ENCODE measurements around the gene RNF128. TPM values are rescaled to one million over a fixed set of nuclear protein-coding genes. Genes with fewer than 3 reads are reported as not detected.

Gene RNF128
- total and polyA plus RNA-seq, 2 donors (not counting 3 experiments of a cell fraction or from before 2014, with no cell fraction given) = not detected

DNA sequence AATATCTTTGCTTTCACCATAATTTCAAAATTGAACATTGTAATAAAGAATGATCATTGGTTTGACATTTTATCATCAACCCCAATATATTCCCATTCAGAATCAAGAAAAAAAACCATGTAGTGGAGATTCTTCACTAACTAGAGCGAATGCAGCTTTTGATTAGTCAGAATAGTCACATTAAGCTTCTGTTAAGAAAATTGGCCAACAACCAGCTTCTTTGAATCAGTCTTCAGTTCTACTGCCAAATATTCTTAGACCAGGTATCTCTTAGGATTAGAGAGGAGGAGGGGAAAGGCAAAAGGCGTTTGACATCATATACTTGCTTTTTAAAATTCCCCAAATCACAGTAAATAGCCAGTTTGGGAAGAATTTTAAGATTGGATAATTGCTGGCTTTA is 53.8 kb downstream of the RNF128 start:
- Histone ChIP-seq H3K4me2 (ENCODE audit: insufficient read depth, low read length) (no peak overlapping the region), H3K27me3 (ENCODE audit: control insufficient read depth in 2 of 2, insufficient read depth in 2 of 2, low read length in 2 of 2) (no peaks in the 10 kb centered on the region), H4K20me1 (replicated peaks; ENCODE audit: control insufficient read depth, extremely low read depth, insufficient read depth, low read length) (no peaks in the 10 kb centered on the region), H3K9ac (replicated peaks; ENCODE audit: extremely low read depth, insufficient read depth, low read length) (no peak overlapping the region), H3K36me3 (ENCODE audit: control insufficient read depth in 2 of 2, extremely low read depth in 1 of 2, insufficient read depth in 2 of 2, low read length in 2 of 2) (no peaks in the 10 kb centered on the region), H3K9me3 (replicated peaks; ENCODE audit: control insufficient read depth, insufficient read depth, low read length) (no peaks in the 10 kb centered on the region), H3K79me2 (ENCODE audit: control insufficient read depth, insufficient read depth, low read length) (no peaks in the 10 kb centered on the region), H3K4me1 (ENCODE audit: control insufficient read depth, extremely low read depth, insufficient read depth, low read length) (no peaks in the 10 kb centered on the region), H3K4me3 (replicated peaks in 1 of 3; ENCODE audit: insufficient read depth in 1 of 3, low read depth in 1 of 3, low read length in 3 of 3) (no peak overlapping the region), H2AFZ (ENCODE audit: low read depth, low read length) (no peak overlapping the region), H3K9me1 (replicated peaks; ENCODE audit: control insufficient read depth, extremely low read depth, insufficient read depth, low read length) (no peaks in the 10 kb centered on the region), H3K27ac (ENCODE audit: insufficient read depth, low read depth, low read length) (no peak overlapping the region)
- no TSS peak for BruUV-seq (replicated peaks)
- intact Hi-C loops (cut with micrococcal nuclease) = no loop called here
- TF ChIP-seq FOS (IDR thresholded peaks at IDR 0.05; ENCODE audit: borderline replicate concordance, insufficient read depth, low read length) = no peak
- TF ChIP-seq MYC (IDR thresholded peaks at IDR 0.05; ENCODE audit: low read depth, low read length) = no peak
- TF ChIP-seq EZH2 (IDR thresholded peaks at IDR 0.05; ENCODE audit: borderline replicate concordance, low read depth, low read length, severe bottlenecking) = no peak
- no peak for TF ChIP-seq JUN (IDR thresholded peaks at IDR 0.05; ENCODE audit: borderline replicate concordance, insufficient read depth, insufficient read length, low read depth)
- TF ChIP-seq, protein P1, sequence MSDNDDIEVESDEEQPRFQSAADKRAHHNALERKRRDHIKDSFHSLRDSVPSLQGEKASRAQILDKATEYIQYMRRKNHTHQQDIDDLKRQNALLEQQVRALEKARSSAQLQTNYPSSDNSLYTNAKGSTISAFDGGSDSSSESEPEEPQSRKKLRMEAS (IDR thresholded peaks at IDR 0.05; ENCODE audit: insufficient read depth, insufficient read length) = no peak
- TF ChIP-seq, protein P2, sequence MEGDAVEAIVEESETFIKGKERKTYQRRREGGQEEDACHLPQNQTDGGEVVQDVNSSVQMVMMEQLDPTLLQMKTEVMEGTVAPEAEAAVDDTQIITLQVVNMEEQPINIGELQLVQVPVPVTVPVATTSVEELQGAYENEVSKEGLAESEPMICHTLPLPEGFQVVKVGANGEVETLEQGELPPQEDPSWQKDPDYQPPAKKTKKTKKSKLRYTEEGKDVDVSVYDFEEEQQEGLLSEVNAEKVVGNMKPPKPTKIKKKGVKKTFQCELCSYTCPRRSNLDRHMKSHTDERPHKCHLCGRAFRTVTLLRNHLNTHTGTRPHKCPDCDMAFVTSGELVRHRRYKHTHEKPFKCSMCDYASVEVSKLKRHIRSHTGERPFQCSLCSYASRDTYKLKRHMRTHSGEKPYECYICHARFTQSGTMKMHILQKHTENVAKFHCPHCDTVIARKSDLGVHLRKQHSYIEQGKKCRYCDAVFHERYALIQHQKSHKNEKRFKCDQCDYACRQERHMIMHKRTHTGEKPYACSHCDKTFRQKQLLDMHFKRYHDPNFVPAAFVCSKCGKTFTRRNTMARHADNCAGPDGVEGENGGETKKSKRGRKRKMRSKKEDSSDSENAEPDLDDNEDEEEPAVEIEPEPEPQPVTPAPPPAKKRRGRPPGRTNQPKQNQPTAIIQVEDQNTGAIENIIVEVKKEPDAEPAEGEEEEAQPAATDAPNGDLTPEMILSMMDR (IDR thresholded peaks at IDR 0.05; ENCODE audit: extremely low read depth in 1 of 2, insufficient read depth in 1 of 2, low read depth in 1 of 2, low read length in 2 of 2) = no peak
- no peak for TF ChIP-seq POLR2A (IDR thresholded peaks at IDR 0.05; ENCODE audit: low read depth, low read length)
- TF ChIP-seq POLR2AphosphoS5 (IDR thresholded peaks at IDR 0.05; ENCODE audit: insufficient read depth, low read depth, low read length) = no peak
- TF ChIP-seq GATA2 (IDR thresholded peaks at IDR 0.05; ENCODE audit: insufficient read depth, insufficient read length, low read depth, low read length) = no peak
- FAIRE-seq (no peak), DNase-seq (ENCODE audit: low read depth, low spot score) (no peak)
- POLR2A ChIA-PET = no interaction called here
- dilution Hi-C loops (cut with MboI; ENCODE audit: extremely low pct_ligation_motif_present, low sequenced_read_pairs) = no loop called here
- CTCF ChIA-PET = no interaction called here

Data from endothelial cell of umbilical vein (primary cell).